Medulla oblongata (tissue), 1 donor: ENCODE measurements around the gene NAT8L.

Experiments
- DNase-seq: peaks from one replicate; pipeline ENCODE4 v3.0.0-alpha.2; 2015; ENCODE audit errors: extremely low spot score

Gene NAT8L

GRCh38 chr4:2092669-2093053, 33.5 kb downstream of the NAT8L start:
- peak; percentile 63 for DNase-seq

DNA sequence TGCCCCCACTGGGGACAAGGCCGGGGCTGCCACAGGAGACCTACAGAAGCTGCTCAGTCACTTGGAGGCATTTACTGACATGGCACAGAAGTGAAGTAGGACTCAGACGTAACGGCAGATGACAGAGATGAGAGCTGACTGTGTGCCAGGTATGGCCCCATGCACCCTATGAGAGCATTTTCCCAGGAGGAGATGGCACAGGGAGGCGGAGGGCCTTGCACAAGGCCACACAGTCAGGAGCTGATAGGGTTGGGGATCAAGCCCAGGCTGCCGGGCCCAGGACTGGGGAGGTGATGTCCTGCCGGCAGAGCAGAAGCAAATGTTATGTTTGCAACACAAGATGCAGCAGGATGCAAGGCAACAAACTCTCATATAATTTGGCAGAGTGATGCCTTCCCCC, 34.1 kb downstream of the NAT8L start:
- no peak for DNase-seq

- DNase-seq = no peak
Observed at GRCh38 chr4:2094545-2094944, 35.4 kb downstream of the NAT8L start.

DNA sequence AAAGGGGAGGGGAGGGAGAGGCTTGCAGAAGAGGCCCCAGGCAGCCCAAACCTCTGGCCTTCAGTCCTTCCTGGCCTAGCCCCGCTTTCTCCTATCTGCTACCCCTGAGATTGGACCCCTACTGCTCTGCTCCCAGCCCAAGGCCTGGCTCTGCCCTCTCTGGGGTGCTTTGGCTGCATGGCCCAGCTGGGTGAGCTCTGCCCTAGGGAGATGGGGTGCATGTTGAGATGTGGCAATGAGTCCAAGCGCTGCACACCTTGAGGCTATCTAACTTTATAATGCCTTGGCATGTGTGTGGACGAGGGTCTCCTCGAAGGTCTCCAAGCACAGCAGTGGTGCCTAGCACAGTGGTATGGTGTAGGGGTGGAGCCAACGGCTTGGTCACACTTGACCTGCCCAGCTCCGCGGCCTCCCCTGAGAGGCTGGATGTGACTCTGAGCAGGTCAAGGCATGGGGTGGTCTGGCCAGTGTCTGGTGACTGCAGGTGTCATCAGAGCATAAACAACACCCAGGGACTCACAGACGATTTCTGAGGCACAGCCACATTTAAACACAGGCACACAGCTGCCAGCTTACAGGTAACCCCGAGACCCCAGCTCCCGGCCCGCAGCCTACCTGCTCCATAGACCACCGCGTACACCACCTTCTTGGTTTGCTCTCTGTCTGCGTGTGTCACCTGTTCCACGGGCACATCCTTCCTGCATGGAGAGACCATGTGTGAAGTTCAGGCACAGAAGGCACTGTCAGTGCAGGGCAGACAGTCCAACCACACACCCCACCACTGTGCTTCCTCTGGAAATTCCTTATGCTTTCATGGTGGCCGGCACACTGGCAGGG, 36.3 kb downstream of the NAT8L start:
- DNase-seq = no peak

DNA sequence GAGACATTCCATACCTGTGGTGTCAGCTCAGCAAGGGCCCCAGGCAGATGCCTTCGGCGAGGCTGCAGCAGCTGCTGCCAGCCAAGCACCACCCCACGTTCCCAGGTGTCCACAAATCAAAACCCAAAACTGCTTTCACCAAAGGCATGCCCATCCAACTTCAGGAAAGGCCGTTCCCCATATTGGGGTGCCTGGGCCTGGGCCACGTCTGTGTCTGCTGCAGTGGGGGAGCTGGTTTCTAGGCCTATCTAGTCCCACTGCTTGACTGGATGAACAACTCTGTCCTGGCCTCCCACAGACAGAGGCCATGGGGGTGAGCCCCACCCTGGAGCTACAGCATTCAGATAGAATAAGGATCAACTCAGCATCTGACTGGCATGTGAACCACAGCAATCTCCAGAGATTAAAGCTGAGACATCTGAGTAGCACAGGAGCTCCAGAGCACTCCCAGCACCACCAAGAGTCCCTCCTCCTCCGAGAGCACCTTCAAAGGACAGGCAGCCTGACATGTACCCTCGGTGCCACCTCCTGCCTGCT, 37.0 kb downstream of the NAT8L start:
- DNase-seq = no peak

DNA sequence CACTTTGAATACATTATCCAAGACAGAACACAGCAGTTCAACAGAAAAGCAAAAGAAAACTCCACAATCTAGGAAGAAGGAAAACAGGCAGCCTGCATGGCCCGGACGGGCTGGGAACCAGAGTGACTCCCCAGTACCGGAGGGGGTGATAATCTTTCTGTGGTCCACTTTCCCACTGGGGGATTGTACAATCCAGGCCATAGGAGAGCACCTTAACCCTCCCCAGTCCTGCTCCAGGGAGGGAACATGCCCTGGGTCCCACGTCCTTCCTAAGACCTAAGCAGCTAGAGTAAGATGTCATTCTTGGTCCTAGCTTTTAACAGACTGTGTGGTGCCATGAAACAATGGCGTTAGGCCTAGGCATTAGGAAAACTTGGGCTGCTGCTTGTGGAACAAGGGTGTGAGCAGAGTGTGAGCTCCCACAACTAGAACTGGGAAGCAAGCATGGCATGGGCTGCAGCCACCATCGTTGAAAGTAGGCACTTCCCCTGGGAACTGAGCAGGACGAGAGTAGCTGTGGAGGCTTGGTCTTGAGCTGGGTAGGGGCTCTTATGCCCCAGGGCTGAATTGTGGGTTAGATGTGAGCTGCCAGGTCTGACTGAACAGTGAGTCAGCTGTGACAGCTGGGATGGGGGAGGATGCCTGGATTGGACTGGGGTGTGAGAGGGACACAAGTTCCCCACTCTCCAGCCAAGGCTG, 42.4 kb downstream of the NAT8L start:
- DNase-seq = no peak

GRCh38 chr4:2102045-2102883, 43.1 kb downstream of the NAT8L start:
- DNase-seq = no peak

DNA sequence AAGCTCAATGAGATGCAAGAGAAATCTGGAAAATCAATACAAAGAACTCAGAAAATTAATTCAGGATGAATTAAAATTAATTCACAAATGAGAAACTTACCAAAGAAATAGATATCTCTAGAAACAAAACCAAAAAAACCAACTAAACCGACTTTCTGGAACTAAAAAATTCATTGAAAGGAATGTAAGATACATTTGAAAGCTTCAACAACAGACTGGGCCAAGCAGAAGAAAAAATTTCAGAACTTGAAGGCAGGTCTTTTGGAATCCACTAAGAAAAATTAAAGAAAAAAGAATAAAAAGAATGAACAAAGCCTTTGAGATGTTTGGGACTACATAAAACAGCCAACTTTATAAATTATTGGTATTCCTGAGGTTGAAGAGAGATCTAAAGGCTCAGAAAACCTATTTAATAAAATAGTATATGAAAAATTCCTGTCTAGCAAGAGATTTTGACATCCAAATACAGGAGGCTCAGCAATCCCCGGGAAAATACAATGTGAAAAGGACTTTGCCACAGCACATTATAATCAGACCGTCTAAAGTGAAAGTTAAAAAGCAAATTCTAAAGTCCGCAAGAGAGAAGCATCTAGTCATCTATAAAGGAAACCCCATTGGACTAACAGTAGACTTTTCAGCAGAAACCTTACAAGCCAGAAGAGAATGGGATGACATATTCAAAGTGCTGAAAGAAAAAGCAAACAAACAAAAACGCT, 44.2 kb downstream of the NAT8L start:
- DNase-seq = no peak

DNA sequence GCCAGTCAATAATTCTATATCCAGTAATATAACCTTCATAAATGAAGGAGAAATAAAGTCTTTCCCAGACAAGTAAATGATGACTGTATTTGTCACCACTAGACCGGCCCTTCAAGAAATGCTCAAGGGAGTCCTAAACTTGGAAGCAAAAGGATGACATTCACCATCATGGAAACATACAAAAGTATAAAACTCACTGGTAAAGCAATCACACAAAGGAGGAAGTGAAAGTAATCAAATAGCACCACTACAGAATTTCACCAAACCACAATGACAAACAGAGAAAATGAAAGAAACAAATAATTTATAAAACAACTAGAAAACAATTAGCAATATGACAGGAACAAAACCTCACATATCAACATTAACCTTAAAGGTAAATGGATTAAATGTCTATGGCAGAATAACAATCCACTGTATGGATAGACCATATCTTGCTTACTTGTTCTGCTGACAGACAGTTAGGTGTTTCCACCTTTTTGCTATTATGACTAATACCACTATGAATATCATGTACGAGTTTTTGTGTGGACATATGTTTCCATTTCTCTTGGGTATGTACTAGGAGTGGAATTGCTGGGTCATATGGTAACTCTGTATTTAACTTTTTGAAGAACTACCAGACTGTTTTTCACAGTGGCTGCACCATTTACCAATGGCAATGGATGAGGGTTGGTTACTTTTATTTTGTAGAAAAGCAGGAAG, 44.9 kb downstream of the NAT8L start:
- DNase-seq = no peak

- no peak for DNase-seq
Observed at GRCh38 chr4:2104556-2105345, 45.6 kb downstream of the NAT8L start.

DNA sequence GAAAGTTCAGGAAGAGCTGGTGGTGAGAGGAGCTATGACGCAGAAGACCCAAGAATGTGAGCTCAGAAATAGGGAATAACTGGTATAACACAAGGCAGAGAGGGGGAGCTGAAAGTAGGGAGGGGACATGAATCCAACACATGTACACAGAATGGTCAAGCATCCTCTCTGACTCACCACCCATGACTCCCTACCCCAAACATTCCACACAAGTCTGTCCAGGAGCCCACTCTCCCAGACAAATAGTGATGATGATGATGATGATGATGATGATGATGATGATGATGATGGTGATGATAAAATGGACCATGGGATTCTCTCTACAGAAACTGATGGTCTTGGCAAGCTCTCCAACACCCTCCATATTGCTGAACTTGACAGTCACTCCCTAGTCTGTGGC, 46.4 kb downstream of the NAT8L start:
- no peak for DNase-seq

- DNase-seq = no peak
Observed at GRCh38 chr4:2116687-2117400, 57.7 kb downstream of the NAT8L start.
